ENCODE results near the gene PLEKHH3.
A peak's percentile ranks its signal among the peaks of the same experiment; 100 is the strongest.
"Not testable (repeated sequence)": the region's sequence is repeated elsewhere in the genome, so short reads cannot be mapped to it uniquely, and the experiment has no call there.

PLEKHH3 gene

DNA sequence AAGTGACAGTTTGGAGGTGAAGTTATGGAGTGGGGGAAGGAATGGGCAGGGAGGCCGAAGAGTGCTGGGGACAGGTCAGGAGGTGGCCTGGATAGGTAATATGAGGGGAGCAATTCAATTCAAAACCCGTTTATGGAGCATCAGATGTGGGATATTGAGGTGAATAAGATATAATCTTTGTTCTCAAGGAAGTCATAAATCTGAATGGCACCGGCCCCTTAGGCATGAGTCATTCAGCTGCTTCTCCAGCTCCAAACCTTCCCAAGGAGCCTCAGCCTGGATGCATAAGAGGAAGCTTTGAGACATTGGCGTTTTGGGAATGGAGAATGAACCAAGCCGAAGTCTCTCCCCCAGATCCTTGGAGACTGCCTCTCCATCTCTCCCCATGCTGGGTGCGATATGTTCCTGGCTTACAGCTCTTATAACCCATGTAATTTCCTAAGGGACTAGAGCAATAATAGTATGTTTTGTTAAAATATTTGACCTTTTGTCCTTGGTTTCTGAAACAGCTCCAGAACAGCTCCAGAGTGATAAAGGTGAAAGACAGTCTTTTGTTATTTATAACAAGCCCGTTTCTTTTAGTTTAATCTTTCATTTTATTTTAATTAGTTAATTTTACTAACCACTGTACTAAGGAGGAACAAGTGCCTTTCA is 16.0 kb downstream of the PLEKHH3 start:
- FAIRE-seq (no peak), DNase-seq (ENCODE audit: insufficient read length, low spot score) (no peak)
- TF ChIP-seq TAF1 (IDR thresholded peaks at IDR 0.05; ENCODE audit: low read depth, low read length) (no peak), POU2F2 (IDR thresholded peaks at IDR 0.05; ENCODE audit: low read depth, low read length) (no peak), PAX5 (IDR thresholded peaks at IDR 0.05; ENCODE audit: insufficient read depth, low read length, severe bottlenecking) (no peak), POLR2AphosphoS5 (IDR thresholded peaks at IDR 0.05; ENCODE audit: low read depth, low read length) (no peak), POLR2A (IDR thresholded peaks at IDR 0.05; ENCODE audit: low read depth, low read length) (no peak), SPI1 (IDR thresholded peaks at IDR 0.05; ENCODE audit: low read depth, low read length) (no peak)

DNA sequence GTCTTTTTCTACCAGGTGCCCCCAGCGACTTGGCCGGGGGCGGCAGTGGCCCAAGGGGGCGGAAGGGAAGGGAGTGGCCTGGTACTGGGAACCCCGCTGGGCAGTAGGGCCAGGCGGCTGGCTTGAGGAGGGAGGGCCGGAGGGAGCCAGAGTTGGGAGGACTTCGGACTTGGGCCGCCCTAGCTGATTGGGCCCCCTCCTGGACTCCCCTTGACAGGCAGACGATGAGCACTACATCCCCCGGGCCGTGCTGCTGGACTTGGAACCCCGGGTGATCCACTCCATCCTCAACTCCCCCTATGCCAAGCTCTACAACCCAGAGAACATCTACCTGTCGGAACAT is 16.9 kb downstream of the PLEKHH3 start:
- not testable (repeated sequence) for DNase-seq (ENCODE audit: insufficient read length, low spot score)
- FAIRE-seq, result peak; percentile 85

- no peak for TF ChIP-seq SPI1 (IDR thresholded peaks at IDR 0.05; ENCODE audit: low read depth, low read length)
- TF ChIP-seq POLR2A (IDR thresholded peaks at IDR 0.05; ENCODE audit: low read depth, low read length), result no peak
- TF ChIP-seq POU2F2 (IDR thresholded peaks at IDR 0.05; ENCODE audit: low read depth, low read length), result no peak
- no peak for TF ChIP-seq TAF1 (IDR thresholded peaks at IDR 0.05; ENCODE audit: low read depth, low read length)
- peak; percentile 87 for FAIRE-seq
- DNase-seq (ENCODE audit: insufficient read length, low spot score), result peak; percentile 81
Observed at GRCh38 chr17:42659079-42659931, 17.5 kb downstream of the PLEKHH3 start, which contains the start of gene TUBG2. TSS of gene TUBG2 (plus strand) at chr17:42659284. CDS start at chr17:42659504, 220 bp downstream.

- DNase-seq (ENCODE audit: insufficient read length, low spot score) (no peak), FAIRE-seq (no peak)
- no peak for TF ChIP-seq POU2F2 (IDR thresholded peaks at IDR 0.05; ENCODE audit: low read depth, low read length)
- no peak for TF ChIP-seq PAX5 (IDR thresholded peaks at IDR 0.05; ENCODE audit: insufficient read depth, low read length, severe bottlenecking)
- TF ChIP-seq TAF1 (IDR thresholded peaks at IDR 0.05; ENCODE audit: low read depth, low read length), result no peak
- TF ChIP-seq POLR2A (IDR thresholded peaks at IDR 0.05; ENCODE audit: low read depth, low read length), result no peak
- TF ChIP-seq SPI1 (IDR thresholded peaks at IDR 0.05; ENCODE audit: low read depth, low read length), result no peak
- TF ChIP-seq POLR2AphosphoS5 (IDR thresholded peaks at IDR 0.05; ENCODE audit: low read depth, low read length), result no peak
Observed at GRCh38 chr17:42657824-42658588, 18.8 kb downstream of the PLEKHH3 start.

DNA sequence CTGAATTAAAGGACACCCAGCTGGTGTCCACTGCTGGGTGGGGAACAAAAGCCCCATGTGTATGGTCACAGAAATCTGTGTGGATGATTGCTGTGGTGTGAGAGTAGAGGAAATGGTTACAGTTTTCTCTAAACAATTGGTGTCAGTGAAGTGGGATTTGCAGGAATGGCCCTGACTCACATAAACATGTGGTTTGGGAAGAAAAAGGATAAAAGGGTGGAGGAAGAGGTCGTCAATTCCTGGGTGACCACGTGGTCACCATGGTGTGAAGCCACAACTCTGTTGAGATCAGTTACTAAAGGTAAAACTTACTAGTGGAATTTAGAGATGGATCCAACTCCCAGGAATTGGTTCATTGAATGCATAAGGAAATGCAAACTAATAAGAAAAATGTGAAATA is 21.3 kb downstream of the PLEKHH3 start:
- no peak for TF ChIP-seq POU2F2 (IDR thresholded peaks at IDR 0.05; ENCODE audit: low read depth, low read length)
- TF ChIP-seq TAF1 (IDR thresholded peaks at IDR 0.05; ENCODE audit: low read depth, low read length), result no peak
- no peak for TF ChIP-seq PAX5 (IDR thresholded peaks at IDR 0.05; ENCODE audit: insufficient read depth, low read length, severe bottlenecking)
- TF ChIP-seq POLR2AphosphoS5 (IDR thresholded peaks at IDR 0.05; ENCODE audit: low read depth, low read length), result no peak
- no peak for TF ChIP-seq SPI1 (IDR thresholded peaks at IDR 0.05; ENCODE audit: low read depth, low read length)
- TF ChIP-seq POLR2A (IDR thresholded peaks at IDR 0.05; ENCODE audit: low read depth, low read length), result no peak
- DNase-seq (ENCODE audit: insufficient read length, low spot score) (no peak), FAIRE-seq (no peak)

GRCh38 chr17:42653179-42654124 is 23.3 kb downstream of the PLEKHH3 start:
- FAIRE-seq, result no peak
- no peak for TF ChIP-seq POU2F2 (IDR thresholded peaks at IDR 0.05; ENCODE audit: low read depth, low read length)
- DNase-seq (ENCODE audit: insufficient read length, low spot score), result no peak

DNA sequence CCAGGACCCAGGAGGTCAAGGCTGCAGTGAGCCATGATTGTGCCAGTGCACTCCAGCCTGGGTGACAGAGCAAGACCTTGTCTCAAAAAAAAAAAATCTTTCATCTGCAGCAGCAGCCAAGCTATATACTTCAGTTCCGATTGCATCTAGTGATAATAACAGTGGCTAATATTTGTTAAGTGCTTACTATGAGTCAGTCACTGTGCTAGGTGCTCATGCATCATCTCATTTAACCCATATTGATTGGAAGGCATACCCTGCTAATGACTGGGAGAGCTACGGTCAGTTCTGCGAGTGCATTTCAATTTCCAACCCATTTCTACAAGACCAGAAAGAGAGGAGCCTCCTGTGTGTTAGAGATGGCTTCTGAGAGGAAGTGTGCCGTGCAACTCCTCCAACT is 25.4 kb downstream of the PLEKHH3 start:
- no peak for FAIRE-seq
- DNase-seq (ENCODE audit: insufficient read length, low spot score), result no peak
- TF ChIP-seq POLR2AphosphoS5 (IDR thresholded peaks at IDR 0.05; ENCODE audit: low read depth, low read length), result no peak
- no peak for TF ChIP-seq POLR2A (IDR thresholded peaks at IDR 0.05; ENCODE audit: low read depth, low read length)
- no peak for TF ChIP-seq TAF1 (IDR thresholded peaks at IDR 0.05; ENCODE audit: low read depth, low read length)
- TF ChIP-seq PAX5 (IDR thresholded peaks at IDR 0.05; ENCODE audit: insufficient read depth, low read length, severe bottlenecking), result no peak
- no peak for TF ChIP-seq POU2F2 (IDR thresholded peaks at IDR 0.05; ENCODE audit: low read depth, low read length)
- peak; percentile 29; the same call in 1 of the 2 replicates for TF ChIP-seq SPI1 (IDR thresholded peaks at IDR 0.05; ENCODE audit: low read depth, low read length)

- DNase-seq (ENCODE audit: insufficient read length, low spot score), result no peak
- no peak for FAIRE-seq
- no peak for TF ChIP-seq POLR2AphosphoS5 (IDR thresholded peaks at IDR 0.05; ENCODE audit: low read depth, low read length)
- TF ChIP-seq SPI1 (IDR thresholded peaks at IDR 0.05; ENCODE audit: low read depth, low read length), result peak; percentile 21; the same call in 1 of the 2 replicates
Observed at GRCh38 chr17:42647778-42648177, 29.0 kb downstream of the PLEKHH3 start.

DNA sequence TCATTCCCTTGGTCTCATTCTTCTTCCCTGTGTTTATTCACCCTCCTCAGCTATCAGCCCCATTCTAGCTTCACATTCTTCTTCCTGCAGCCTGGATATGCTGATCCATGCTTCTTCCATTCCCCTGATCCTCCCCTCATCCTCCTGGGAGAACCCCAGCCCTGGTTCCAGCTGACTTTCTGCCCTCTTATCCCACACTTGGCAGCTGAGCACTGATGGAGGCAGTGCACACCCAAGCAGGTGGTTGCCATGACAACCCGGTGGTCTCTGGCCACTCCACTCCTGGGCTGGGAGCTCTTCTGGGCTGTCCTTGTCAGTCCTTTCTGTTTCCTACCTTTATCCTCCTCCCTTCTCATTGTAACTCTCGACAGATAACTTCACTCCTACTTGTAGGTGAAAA is 34.5 kb downstream of the PLEKHH3 start:
- no peak for TF ChIP-seq POLR2A (IDR thresholded peaks at IDR 0.05; ENCODE audit: low read depth, low read length)
- no peak for TF ChIP-seq POU2F2 (IDR thresholded peaks at IDR 0.05; ENCODE audit: low read depth, low read length)
- no peak for TF ChIP-seq PAX5 (IDR thresholded peaks at IDR 0.05; ENCODE audit: insufficient read depth, low read length, severe bottlenecking)
- TF ChIP-seq POLR2AphosphoS5 (IDR thresholded peaks at IDR 0.05; ENCODE audit: low read depth, low read length), result no peak
- no peak for TF ChIP-seq SPI1 (IDR thresholded peaks at IDR 0.05; ENCODE audit: low read depth, low read length)
- TF ChIP-seq TAF1 (IDR thresholded peaks at IDR 0.05; ENCODE audit: low read depth, low read length), result no peak
- no peak for DNase-seq (ENCODE audit: insufficient read length, low spot score)

More for the DNA sequence above, 34.5 kb downstream of the PLEKHH3 start:
- FAIRE-seq, result no peak
